KMS-11 (cell line): ENCODE measurements around the gene PPM1J.

Source experiments
- H2AFZ ChIP-seq: fragments of 200-600 bp; sonication (generic); 2 replicates; pipeline ENCODE4 v1.6.1; 2016; ENCODE audit warnings: antibody characterized with exemption, mixed run types, low read depth
- H3K27ac ChIP-seq: fragments of 200-600 bp; sonication (generic); 2 replicates; pipeline ENCODE4 v1.6.1; 2016; ENCODE audit warnings: mild to moderate bottlenecking, mixed run types
- H3K27me3 ChIP-seq: fragments of 200-600 bp; sonication (generic); 2 replicates; pipeline ENCODE4 v1.6.1; 2017; ENCODE audit warnings: mild to moderate bottlenecking, low read depth, mixed run types, moderate library complexity; ENCODE audit not compliant: insufficient read depth
- H3K36me3 ChIP-seq: fragments of 200-600 bp; sonication (generic); 2 replicates; pipeline ENCODE4 v1.6.1; 2017; ENCODE audit warnings: mild to moderate bottlenecking, mixed run types; ENCODE audit not compliant: insufficient read depth
- H3K4me1 ChIP-seq: fragments of 200-600 bp; sonication (generic); 2 replicates; pipeline ENCODE4 v1.6.1; 2016; ENCODE audit warnings: mild to moderate bottlenecking, low read depth, mixed run types; ENCODE audit not compliant: poor library complexity, severe bottlenecking
- H3K4me2 ChIP-seq: fragments of 200-600 bp; sonication (generic); 2 replicates; pipeline ENCODE4 v1.7.0; 2016; ENCODE audit warnings: mild to moderate bottlenecking, mixed run types
- H3K4me3 ChIP-seq: fragments of 200-600 bp; sonication (generic); IDR thresholded peaks from 2 replicates; pipeline ENCODE4 v1.6.1; 2017; ENCODE audit warnings: low read depth, low read length, mixed read lengths; ENCODE audit not compliant: insufficient read depth
- H3K79me2 ChIP-seq: fragments of 200-600 bp; sonication (generic); 2 replicates; pipeline ENCODE4 v1.6.1; 2016; ENCODE audit warnings: low read depth, mixed run types; ENCODE audit not compliant: insufficient read depth
- H3K9ac ChIP-seq: fragments of 200-600 bp; sonication (generic); 2 replicates; pipeline ENCODE4 v1.6.1; 2016; ENCODE audit warnings: mild to moderate bottlenecking, mixed run types
- H4K20me1 ChIP-seq: fragments of 200-600 bp; sonication (generic); 2 replicates; pipeline ENCODE4 v1.6.1; 2016; ENCODE audit warnings: mild to moderate bottlenecking, mixed run types; ENCODE audit not compliant: insufficient read depth
- CTCF ChIP-seq: fragments of 200-600 bp; sonication (generic); conservative IDR thresholded peaks from 2 replicates; pipeline ENCODE4 v1.6.1; 2017; ENCODE audit warnings: low read depth, mild to moderate bottlenecking, antibody characterized with exemption, low read length, moderate library complexity, mixed read lengths

Gene PPM1J

GRCh38 chr1:112695276-112695675 is 19.9 kb downstream of the PPM1J start:
- no peaks in the 10 kb centered on the region for H4K20me1 ChIP-seq

GRCh38 chr1:112694363-112694929 is 20.7 kb downstream of the PPM1J start:
- no peak overlapping the region for H3K27ac ChIP-seq
- H3K4me3 ChIP-seq: no peak overlapping the region

More at GRCh38 chr1:112695276-112695675, 19.9 kb downstream of the PPM1J start:
- Histone ChIP-seq H3K27me3 (no peaks in the 10 kb centered on the region), H3K9ac (no peak overlapping the region), H3K79me2 (no peaks in the 10 kb centered on the region), H3K36me3 (no peaks in the 10 kb centered on the region), H3K27ac (no peak overlapping the region), H3K4me2 (no peak overlapping the region), H2AFZ (no peak overlapping the region), H3K4me3 (no peak overlapping the region), H3K4me1 (peaks cover 26% of the 10 kb centered on the region)
- TF ChIP-seq CTCF: no peak

GRCh38 chr1:112693821-112694220 is 21.3 kb downstream of the PPM1J start:
- Histone ChIP-seq H3K27me3 (no peaks in the 10 kb centered on the region), H3K4me1 (peaks cover 12% of the 10 kb centered on the region), H3K4me2 (no peak overlapping the region), H3K4me3 (no peak overlapping the region), H3K36me3 (no peaks in the 10 kb centered on the region), H3K27ac (no peak overlapping the region), H3K79me2 (no peaks in the 10 kb centered on the region), H3K9ac (no peak overlapping the region), H2AFZ (no peak overlapping the region), H4K20me1 (no peaks in the 10 kb centered on the region)
- no peak for TF ChIP-seq CTCF

More at GRCh38 chr1:112694363-112694929, 20.7 kb downstream of the PPM1J start:
- Histone ChIP-seq H3K4me1 (peaks cover 18% of the 10 kb centered on the region), H2AFZ (no peak overlapping the region), H4K20me1 (no peaks in the 10 kb centered on the region), H3K9ac (no peak overlapping the region), H3K4me2 (no peak overlapping the region), H3K36me3 (no peaks in the 10 kb centered on the region), H3K79me2 (no peaks in the 10 kb centered on the region), H3K27me3 (no peaks in the 10 kb centered on the region)
- no peak for TF ChIP-seq CTCF

GRCh38 chr1:112692681-112693080 is 22.5 kb downstream of the PPM1J start:
- peaks cover 4% of the 10 kb centered on the region for H3K4me1 ChIP-seq
- H3K9ac ChIP-seq: no peak overlapping the region
- H3K4me3 ChIP-seq: no peak overlapping the region
- H3K4me2 ChIP-seq: no peak overlapping the region
- no peaks in the 10 kb centered on the region for H3K79me2 ChIP-seq
- TF ChIP-seq CTCF: no peak
- H3K27me3 ChIP-seq: no peaks in the 10 kb centered on the region
- H3K27ac ChIP-seq: no peak overlapping the region
- no peaks in the 10 kb centered on the region for H3K36me3 ChIP-seq
- H2AFZ ChIP-seq: no peak overlapping the region
- H4K20me1 ChIP-seq: no peaks in the 10 kb centered on the region
